M059J (cell line): ENCODE measurements around the gene POU3F3. TPM values are rescaled to one million over a fixed set of nuclear protein-coding genes. Genes with fewer than 3 reads are reported as not detected.

ENCODE experiments used
- DNase-seq: peaks from one replicate; pipeline ENCODE4 v3.0.0-alpha.2; 2012; ENCODE audit warnings: low read depth
- total RNA-seq: library from RNA; depleted of rRNA; stranded (reverse); fragments of >200 nt; shearing (Covaris generic); gene quantifications from 2 replicates; pipeline ENCODE4 v1.2.3, GENCODE V29; 2014

POU3F3 gene
- total RNA-seq, 1 experiment from 2014 or later = 1.0 TPM

DNA sequence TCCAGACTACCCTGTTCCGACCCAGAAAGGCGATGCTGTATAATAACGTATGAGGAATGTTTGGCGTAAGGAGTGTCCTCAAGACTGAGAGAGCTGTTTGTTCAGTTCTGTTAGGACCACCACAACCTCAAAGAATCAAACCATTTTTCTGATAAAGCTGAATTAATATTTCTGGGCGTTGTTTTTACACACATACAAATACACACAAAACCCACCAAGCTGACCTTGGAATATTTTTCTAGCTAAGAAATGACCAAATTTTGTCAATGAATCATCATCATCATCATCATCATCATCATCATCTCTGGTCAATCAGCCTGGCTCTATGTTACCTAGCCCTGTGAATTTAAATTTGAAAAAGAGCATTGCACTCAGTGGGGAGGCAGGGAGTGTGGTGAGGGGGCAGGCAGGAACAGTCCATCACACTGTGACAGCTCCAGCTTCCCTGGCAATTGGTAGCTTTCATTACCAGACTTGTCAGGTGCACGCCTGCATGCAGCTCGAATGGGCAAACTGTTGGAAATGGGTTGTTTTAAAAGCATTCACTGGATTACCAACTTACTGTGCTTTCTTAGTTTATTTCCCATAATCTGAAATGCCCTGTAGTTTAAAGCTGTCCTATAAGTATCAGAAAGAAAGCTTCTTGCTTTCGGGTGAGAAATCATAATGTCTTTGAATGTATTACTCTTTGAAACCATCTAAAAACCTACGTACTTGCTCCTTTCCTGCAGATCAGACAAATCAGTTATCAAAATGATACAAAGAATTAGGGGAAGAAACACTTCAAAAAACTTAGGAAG lies 6.9 kb upstream of the POU3F3 start:
- no peak for DNase-seq

DNA sequence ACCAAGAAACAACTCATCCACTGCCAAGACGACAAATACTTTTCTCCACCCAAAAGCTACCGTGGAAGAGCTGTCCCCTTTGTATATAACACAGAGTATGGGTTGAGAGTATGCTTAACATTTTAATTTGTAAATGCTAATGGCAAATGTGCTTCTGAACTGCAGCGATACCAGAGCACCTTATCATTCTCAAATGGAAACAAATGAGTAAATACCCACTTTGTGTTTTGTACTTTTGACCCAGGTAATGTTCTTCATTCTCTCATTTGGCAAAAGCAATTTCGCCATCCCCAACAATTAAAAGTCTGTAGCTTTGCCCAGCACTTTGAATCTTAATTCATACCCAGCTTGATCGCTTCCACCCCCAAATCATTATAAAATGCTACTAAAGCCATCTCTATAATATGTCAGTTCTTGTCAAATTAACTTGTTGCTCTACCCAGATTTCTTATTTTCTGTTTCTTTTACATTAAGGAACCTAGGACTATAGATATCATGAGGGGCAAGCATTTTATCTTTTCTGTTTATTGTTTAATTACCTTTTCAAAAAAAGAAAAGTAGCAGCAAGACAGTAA lies 6.2 kb upstream of the POU3F3 start:
- DNase-seq = no peak

DNA sequence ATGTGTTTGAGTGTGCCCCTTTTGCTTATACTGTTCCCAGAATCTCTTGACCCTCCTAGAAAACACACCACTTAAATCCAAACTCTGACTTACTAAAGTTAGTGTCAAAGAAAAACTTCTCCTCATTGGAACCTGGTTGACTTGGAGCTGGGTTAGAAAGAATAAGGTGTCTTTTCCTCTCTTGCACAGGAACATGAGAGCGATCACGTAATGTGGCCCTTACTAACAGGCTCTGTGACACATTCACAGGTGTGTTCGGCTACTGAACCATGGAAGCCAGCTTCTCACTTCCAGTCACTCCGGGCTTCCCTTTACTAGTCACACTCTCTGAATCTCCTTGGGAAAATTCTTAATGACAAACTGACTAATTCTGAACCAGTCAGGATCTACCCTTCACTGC lies 5.4 kb upstream of the POU3F3 start:
- no peak for DNase-seq

DNA sequence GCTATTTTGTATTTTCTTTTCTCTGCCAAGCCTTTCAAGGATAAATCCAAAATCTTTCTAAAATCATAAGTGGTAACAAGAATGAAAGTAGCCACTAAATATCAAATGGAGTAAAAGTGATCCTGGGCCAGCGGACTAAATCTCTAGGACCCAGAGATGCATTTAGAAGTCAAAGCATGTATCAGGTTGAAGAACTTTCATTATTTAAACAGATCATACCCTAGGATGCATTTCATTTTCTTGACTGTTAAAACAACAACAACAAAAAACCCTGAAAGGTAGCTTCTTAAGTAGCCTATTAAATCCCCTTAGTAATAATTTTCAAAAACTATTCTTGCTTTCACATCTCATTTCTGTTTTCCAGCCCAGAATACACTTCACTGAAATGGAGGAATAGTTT lies 4.8 kb upstream of the POU3F3 start:
- no peak for DNase-seq

DNA sequence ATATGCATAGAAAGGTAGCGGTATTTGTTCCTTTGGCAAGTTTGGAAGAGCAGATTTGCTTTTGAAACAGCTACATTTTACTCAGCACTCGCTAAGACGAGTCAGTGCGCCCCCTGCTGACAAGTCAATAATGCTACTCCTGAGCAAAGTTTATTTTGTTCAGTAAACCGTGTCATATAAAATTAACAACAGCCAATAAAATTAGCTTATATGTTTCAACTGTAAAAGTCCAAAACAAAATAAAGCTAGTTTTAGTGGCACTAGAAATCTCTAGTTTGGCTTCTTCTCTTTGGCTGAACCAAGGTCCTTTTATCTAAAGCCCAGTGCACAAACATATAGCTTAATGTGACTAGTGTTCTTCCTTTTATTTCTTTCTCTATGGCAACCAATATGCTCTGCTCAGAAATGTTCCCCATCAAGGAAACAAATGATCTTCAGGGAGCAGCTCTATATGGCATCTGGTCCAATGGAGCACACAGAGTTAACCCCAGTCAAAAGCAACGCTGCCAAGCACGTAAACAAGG lies 4.2 kb upstream of the POU3F3 start:
- DNase-seq = peak; percentile 56

DNA sequence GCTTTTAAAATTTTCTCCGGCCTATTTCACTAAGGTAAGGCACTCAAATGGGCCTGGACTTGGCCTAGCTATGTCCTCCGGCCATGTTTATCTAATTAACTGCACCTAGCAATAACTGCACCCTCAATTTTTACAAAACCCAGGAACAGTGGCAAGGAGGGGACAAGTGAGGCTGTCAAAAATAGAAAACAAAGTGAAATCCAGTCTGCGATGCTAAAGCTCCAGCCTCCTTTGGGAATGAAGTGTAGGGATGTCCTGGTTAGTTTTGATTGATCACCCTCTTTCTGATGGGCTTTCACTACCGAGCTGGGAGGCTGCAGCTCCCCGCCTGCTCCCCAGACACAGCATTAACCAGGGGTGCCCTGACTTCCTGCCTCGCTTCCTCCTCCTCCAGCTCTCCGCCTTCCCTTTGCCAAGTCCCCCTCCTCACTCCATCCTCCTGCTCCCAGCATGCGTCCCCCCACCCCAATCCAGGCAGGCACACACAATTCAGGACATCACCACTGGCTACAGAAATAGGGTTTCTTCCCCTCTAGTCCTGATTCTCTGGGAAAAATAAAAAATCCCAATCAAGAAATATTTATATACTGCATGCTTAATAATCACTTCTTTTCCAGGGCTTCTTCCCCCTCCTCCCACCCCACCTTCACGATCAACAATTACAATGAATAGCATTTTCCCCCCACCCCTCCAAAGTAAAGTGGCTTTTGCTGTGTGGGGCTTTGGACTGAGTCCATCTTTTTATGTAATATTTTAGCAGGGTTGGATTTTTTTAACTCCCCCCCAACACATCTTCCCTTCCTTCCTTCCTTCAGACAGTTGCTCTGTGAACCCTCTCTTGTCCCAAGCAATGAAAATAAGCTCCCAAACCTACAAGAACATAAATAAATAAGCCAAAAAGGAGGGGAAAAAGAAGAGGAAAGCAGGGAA lies 3.3 kb upstream of the POU3F3 start:
- DNase-seq = no peak

DNA sequence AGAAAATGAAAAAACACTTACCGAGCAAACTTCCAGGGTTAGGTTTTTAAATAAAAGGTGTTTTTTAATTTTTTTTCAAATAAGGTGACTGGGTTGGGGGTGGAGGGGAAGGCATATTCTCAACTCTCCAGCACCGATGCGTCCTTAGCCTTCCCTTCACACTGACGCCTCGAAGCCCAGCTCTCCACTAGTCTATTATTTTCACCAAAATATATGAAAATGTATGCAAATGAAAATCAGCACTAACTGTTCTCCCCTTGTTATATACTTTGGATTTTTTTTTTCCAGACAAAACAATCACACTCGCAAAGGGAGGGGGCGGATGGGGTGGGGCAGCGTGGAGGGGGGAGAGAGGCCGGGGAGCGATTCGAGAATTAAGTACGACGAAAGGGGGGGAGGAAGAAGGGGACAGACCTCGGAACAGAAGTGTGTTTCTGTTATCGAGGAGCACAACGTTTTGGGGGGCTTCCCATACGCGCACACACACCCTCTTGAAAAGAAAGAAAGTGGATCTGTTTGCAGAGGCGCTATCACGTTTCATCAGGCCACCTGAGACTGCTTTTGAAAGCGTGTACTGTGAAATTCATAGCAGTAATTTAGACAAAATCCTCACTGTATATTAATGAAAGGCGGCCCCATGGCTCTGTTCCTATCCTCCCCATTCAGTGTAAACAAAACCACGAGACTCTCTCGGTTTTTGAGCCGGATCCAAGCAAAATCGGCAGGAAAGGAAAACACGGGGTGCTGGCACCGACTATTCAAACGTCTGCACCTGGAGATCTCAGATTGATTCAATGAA lies 2.4 kb upstream of the POU3F3 start:
- DNase-seq = no peak

DNA sequence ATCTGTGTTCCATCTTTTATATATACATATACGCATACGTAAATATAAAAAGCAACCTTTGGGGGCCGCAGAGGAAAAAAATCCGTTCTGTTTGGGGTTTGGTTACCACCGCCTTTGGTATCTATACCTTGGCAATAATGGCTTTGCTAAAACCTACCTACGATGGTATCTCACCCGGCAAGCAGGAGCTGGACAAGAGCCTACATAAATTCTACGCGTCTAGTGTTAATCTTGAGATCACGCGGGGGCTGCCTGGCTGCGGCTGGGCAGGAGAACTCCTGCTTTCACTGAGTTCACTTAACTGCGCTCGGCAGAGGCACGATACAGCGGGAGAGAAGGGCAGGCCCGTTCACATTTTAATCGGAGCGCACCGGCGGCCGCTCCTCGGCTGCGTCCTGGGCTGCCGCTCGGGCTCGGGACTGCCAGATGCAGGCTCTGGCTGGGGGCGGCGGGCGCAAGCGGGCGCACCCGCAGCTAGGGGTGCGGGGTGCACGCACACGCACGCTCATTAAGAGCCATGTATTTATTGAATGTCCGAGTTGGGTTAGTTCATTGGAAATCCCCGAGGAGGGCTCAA lies 1.7 kb upstream of the POU3F3 start:
- DNase-seq = no peak

DNA sequence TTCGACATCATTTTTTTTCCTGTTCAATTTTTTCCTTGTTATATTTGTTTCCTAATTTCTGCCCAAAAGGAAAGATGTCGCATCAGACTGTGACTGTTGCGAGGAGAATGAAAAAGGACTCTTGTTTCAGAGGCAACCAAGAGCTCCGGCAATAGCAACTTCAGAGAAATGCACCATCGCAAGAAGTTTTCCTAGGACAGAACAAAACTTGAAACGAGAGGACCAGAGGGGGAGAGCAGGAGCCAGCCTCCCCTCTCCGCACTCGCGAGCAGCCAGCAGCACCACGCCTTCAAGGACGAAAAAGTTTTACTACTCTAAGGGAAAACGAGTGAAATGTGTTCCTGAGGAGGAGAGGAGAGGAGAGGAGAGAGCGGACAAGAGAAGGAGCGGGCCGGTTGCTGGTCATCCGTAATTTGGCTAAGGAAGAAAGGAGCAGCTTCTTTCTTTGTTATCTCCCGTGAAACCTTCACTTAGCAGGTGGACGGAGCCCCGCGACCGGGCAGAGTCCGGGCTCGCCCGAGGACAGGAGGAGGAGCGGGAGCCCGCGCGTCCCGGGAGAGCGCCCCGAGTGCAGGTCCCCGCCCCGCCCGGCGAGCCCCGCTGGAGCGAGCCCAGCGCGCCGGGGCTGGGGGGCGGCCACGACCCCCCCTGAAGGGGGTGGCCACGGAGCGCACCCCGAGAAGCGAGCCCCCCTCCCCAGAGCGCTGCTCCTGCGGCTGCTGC lies 744 bp downstream of the POU3F3 start:
- DNase-seq = no peak

DNA sequence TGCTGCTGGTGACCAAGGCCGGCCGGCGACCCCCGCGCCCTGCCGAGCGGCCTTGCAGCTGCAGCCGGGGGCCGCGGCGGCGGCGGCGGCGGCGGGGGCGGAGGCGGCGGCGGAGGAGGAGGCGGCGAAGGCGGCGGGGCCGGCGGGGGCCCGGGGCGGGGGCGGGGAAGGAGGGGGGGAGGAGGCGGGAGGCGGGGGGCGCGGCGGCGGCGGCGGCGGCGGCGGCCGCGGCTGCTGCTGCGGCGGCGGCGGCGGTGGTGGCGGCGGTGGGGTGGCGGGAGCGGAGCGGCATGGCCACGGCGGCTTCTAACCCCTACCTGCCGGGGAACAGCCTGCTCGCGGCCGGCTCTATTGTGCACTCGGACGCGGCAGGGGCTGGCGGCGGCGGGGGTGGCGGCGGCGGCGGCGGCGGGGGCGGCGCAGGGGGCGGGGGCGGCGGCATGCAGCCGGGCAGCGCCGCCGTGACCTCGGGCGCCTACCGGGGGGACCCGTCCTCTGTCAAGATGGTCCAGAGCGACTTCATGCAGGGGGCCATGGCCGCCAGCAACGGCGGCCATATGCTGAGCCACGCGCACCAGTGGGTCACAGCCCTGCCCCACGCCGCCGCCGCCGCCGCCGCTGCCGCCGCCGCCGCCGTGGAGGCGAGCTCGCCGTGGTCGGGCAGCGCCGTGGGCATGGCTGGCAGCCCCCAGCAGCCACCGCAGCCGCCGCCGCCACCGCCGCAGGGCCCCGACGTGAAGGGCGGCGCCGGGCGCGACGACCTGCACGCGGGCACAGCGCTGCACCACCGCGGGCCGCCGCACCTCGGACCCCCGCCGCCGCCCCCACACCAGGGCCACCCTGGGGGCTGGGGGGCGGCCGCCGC lies 1.5 kb downstream of the POU3F3 start:
- no peak for DNase-seq

DNA sequence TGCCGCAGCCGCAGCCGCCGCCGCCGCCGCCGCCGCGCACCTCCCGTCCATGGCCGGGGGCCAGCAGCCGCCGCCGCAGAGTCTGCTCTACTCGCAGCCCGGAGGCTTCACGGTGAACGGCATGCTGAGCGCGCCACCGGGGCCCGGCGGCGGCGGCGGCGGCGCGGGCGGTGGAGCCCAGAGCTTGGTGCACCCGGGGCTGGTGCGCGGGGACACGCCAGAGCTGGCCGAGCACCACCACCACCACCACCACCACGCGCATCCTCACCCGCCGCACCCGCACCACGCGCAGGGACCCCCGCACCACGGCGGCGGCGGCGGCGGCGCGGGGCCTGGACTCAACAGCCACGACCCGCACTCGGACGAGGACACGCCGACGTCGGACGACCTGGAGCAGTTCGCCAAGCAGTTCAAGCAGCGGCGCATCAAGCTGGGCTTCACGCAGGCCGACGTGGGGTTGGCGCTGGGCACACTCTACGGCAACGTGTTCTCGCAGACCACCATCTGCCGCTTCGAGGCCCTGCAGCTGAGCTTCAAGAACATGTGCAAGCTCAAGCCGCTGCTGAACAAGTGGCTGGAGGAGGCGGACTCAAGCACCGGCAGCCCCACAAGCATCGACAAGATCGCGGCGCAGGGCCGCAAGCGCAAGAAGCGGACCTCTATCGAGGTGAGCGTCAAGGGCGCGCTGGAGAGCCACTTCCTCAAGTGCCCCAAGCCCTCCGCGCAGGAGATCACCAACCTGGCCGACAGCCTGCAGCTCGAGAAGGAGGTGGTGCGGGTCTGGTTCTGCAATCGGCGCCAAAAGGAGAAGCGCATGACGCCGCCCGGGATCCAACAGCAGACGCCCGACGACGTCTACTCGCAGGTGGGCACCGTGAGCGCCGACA lies 2.4 kb downstream of the POU3F3 start:
- no peak for DNase-seq

DNA sequence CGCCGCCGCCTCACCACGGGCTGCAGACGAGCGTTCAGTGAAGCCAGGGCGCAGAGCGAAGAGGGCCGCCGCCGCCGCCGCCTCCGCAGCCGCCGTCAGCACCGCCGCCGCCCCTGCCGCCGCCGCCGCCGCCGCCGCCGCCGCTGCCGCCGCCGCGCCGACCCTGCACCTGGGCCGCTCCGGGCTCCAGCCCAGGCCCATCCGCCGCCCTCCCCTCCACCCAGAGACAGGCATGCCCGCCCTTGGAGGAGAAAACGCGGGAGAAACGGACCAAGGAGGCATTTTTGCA lies 3.0 kb downstream of the POU3F3 start:
- DNase-seq = no peak

DNA sequence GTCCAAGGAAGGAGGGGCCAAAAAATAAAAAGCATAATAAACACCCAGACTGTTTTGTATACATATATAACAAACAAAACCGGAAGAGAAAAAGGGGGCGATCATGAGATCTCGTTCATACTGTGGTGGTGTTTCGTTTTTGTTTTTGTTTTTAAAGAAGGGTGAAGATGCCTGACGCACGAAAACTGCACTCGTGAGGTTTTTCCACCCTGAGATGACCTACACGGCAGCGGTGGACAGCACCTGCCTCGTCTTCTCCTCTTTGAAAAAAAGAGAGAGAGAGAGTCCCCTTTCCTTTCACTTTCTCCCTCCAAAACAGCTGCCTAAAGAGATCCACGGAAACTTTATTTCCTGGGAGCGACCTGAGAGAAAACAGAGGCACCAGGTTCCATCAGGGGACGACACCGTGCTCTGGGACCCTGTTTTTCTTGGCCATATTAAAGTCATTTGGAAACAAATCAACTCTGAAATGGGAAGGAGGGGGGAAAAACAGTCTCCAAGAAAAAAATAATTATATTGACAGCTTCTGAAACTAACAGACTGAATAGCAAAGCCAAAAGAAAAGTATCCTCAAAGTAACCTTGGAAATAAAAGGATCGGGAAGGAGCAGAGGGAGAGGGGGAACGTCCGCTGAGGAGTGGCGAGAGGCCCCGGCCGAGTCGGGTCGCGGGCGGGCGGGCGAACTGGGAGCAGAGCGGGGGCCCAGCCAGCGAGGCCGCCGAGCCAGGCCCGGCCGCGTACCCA lies 3.5 kb downstream of the POU3F3 start:
- no peak for DNase-seq

DNA sequence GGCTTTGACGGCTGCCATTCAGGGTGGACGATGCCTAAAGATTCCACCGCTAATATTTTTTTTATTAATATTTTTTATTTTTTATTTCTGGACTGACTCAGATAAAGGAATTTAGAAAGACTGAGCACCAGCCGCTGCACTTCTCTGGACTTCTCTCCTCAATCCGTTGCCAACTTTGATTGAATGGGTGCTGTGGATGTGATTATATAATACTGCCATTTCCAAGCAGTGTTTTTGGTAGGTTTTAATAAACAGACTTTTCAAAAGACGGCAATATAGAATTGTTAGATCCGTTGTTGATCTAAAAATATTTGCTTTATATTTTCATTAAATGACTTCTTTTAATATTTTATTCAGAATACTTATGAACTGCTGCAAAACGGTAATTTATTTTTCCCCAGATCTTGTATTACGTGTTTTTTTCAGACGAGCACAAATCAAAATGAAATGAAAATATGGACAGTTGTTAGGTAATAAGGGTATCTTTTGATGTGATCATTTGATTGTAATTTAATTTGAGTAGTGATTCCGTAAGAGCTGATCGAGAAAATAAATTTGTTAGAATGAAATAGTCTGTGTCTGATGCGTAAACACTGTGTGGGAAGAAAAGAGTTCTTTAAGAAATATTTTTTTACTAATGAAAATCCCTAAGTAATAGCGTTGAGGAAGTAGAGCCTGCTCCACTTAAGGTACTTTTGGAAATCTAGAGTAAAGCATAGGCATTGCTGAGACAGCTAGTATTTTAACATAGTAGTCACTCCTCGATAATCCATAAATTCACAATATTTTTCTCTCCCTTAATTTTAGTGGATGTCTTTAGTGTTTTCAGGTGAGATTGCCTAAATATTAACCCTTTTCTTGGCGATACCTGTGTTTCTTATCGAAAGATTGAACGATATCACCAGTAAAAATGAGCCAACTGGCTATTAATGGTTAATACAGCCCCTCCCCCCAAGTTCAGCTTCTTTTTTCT lies 4.4 kb downstream of the POU3F3 start:
- no peak for DNase-seq

DNA sequence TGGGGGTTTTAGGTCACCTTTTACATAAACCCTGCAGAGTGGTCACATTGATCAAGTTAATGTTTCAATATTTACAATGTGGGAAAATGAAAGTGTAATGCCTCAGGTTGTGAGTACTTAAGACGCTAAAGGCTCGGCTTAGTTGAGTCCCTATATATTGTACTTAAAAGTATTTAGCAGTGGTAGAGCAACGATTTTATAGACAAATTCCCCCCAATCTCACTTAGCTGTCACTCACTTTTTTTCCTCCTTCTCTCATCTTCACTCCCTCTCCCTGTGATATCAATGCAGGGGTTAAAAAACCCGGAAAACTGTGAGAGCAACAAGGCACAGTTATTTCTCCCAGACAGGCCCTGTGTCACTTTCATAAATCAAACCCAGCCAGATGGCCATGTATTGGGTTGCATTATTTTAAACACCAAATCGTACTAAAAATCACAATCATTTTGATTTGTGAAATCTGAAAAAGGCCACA lies 5.4 kb downstream of the POU3F3 start:
- no peak for DNase-seq

DNA sequence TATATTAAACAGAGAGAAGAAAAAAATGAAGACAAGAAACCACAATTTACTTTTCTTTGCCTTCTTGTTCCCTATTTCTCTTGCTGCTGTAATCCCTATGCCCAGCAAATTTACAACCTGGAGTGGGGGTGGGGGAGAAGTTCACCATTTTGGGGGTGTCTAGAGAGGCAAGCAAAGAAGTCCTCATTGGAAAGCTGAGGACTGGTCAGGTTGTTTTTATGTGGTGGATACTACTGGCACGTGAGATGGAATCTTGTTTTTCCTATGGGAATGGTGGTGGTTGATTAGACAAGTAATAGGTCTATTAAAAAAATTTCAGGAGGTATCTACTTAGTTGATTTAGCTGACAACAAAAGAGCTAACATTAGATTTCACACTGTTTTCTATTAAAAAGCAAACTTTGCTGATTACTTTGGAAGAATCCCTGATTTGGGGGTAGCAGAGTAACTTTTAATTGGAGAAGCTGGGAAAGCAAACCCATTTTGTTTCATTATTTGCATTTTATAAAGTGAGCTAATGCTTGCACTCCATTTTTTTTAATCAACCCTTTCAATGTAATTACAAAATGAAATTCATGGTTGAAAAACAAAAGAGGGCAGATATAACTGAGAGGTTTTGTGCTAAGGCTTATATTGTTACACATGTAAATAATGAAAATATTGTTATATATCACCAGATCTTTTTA lies 6.0 kb downstream of the POU3F3 start:
- DNase-seq = no peak
